ENCODE measurements around the gene LRBA.
"Not testable (repeated sequence)": the region's sequence is repeated elsewhere in the genome, so short reads cannot be mapped to it uniquely, and the experiment has no call there.

LRBA gene

DNA sequence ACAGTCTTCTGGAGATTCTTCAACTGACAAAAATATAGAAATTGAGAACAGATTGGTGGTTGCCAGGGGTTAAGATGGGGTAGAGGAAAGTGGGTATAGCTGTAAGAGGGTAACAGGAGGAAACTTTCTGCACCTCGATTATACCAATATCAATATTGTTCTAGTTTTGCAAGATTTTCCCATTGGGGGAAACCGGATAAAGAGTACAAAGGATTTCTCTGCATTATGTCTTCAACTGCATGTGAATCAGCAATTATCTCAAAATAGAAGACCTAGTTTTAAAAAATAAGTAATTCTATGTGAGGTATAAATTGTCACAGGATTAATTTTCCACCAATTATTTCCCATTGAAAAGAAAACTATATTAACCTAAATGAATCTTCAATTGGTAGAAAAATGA is 65.7 kb downstream of the LRBA start:
- no peak for DNase-seq (ENCODE audit: low read depth in 2 of 3, low spot score in 1 of 3)

- no peak for DNase-seq (ENCODE audit: low read depth in 2 of 3, low spot score in 1 of 3)
Observed at GRCh38 chr4:150948710-150949109, 66.4 kb downstream of the LRBA start.

DNA sequence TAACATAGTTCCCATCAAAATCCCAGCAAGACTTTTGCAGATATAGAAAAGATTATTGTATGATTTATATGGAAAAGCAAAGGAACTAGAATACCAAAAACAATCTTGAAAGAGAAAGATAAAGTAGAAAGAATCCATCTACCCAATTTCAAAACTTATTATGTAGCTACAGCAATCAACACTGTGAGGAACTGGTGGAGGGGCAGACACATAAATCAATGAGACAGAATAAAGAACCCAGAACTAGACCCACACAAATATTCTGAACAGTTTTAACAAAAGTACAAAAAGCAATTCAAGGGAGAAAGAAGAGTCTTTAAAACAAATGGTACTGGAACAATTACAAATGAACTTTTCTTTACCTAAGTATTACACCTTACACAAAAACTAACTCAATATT is 67.0 kb downstream of the LRBA start:
- no peak for DNase-seq (ENCODE audit: low read depth in 2 of 3, low spot score in 1 of 3)

GRCh38 chr4:150944660-150945059 is 70.4 kb downstream of the LRBA start:
- no peak for DNase-seq (ENCODE audit: low read depth in 2 of 3, low spot score in 1 of 3)

DNA sequence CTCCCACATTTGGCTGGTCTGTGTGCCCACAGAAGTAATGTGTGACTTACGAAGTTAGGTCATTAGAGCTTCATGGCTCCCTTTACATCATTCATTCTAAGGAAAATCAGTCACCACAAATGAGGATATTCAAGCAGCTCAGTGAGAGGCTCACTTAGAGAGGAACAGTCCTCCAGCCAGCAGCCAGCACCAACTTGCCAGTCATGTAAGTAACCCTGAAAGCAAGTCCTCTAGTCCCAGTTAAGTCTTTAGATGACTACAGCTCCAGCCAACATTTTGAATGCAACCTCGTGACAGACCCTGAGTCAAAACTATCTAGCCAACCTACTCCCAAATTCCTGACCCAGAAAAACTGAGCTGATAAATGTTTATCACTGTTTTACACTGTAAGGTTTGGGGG is 71.3 kb downstream of the LRBA start:
- DNase-seq (ENCODE audit: low read depth in 2 of 3, low spot score in 1 of 3) = peak in 1 of 3 donors; percentile 12

DNA sequence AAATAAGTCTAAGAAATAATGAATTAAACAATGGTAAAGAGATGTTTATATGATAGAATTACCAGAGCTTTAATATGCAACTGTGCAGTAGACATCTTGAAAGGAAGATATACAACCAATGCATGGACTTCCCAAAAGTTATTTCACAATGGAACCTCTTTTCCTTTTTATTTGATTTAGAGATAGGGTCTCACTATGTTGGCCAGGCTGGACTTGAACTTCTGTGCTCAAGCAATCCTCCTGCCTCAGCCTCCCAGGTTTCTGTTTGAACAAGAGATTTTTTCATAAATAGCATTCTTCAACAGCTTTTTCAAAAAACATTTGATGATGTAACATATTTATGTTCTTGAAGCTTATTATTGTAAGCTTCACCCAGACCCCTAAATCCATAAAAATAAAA is 72.0 kb downstream of the LRBA start:
- no peak for DNase-seq (ENCODE audit: low read depth in 2 of 3, low spot score in 1 of 3)

GRCh38 chr4:150942539-150942938 is 72.5 kb downstream of the LRBA start:
- DNase-seq (ENCODE audit: low read depth in 2 of 3, low spot score in 1 of 3) = no peak

DNA sequence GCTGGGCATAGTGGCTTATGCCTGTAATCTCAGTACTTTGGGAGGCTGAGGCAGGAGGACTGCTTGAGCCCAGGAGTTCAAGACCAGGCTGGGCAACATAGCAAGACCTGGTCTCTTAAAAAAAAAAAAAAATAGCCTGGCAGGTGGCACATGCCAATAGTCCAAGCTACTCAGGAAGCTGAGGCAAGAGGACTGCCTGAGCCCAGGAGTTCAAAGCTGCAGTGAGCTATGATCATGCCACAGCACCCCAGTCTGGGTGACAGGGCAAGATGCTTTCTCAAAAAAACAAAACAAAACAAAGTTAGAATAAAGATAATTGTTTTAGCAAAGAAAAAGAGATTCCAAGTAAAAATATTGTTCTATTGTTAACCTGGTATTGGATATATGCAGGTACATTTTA is 75.0 kb downstream of the LRBA start:
- no peak for DNase-seq (ENCODE audit: low read depth in 2 of 3, low spot score in 1 of 3)

- no peak for DNase-seq (ENCODE audit: low read depth in 2 of 3, low spot score in 1 of 3)
Observed at GRCh38 chr4:150939530-150939929, 75.6 kb downstream of the LRBA start.

- no peak for DNase-seq (ENCODE audit: low read depth in 2 of 3, low spot score in 1 of 3)
Observed at GRCh38 chr4:150938873-150939499, 76.1 kb downstream of the LRBA start.

DNA sequence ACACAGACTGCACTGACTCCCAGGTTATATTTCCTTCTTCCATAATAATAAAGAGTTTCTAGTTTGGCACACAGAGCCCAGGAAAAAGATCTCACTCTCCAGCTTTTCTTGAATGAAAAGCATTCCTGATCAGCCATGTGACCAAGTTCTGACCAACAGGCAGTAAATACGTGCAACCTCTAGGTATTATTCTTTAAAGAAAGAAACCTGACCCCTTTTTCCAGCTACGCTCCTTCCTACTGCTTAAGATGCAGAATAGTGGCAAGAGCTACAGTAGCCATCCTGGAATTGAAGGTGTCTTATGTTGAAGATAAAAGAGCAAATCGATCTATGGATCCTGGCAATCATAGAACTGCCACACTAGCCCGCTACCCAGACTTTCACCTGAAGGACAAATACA is 76.7 kb downstream of the LRBA start:
- DNase-seq (ENCODE audit: low read depth in 2 of 3, low spot score in 1 of 3) = no peak

DNA sequence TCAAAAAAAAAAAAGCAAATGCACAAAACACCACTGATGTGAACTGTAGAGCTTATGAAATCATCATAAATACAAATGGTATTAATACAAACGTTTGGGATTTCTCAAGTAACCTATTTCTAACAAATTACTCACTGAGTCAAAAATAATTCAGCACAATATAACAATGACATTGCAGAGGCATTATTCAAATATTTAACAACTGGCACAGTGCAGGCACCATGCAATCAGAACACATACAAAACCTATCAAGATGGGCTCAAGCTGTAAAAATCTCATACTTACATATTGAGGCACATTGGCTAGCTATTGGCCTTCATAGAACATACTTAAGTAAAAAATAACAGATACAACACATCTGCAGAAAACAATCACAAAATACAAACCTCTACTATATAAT is 81.1 kb downstream of the LRBA start:
- DNase-seq (ENCODE audit: low read depth in 2 of 3, low spot score in 1 of 3) = no peak

DNA sequence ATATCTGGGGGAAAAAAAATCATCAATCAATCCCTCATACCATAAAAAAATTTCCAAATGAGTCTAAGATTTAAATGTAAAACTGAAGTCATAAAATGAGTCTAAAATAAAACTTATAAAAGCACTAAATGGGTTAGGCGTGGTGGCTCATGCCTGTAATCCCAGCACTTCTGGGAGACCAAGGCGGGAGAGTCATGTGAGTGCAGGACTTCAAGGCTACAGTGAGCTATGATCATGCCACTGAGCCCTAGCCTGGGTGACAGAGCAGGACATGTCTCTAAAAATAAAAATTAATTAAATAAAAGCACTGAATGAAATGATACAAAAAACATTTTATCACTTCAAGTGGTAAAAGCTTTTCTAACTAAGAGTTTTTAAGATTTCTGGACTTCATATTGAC is 83.3 kb downstream of the LRBA start:
- DNase-seq (ENCODE audit: low read depth in 2 of 3, low spot score in 1 of 3) = no peak

GRCh38 chr4:150931005-150931404 is 84.1 kb downstream of the LRBA start:
- no peak for DNase-seq (ENCODE audit: low read depth in 2 of 3, low spot score in 1 of 3)

DNA sequence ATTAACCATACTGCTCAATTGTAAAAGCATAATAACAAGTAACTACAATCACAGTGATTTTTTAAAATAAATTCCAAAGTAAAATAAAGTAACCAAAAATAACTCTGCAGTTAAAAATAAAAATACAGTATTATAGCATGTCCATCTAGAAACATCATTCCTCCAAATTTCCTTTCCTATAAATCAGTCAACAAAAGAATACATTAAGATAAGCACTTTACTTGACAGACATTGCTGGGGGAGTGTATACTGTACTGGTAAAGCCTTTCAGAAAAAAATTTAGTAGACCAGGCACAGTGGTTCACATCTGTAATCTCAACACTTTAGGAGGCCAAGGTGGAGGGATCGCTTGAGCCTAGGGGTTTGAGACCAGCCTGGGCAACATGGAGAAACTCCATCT is 91.1 kb downstream of the LRBA start:
- no peak for DNase-seq (ENCODE audit: low read depth in 2 of 3, low spot score in 1 of 3)

DNA sequence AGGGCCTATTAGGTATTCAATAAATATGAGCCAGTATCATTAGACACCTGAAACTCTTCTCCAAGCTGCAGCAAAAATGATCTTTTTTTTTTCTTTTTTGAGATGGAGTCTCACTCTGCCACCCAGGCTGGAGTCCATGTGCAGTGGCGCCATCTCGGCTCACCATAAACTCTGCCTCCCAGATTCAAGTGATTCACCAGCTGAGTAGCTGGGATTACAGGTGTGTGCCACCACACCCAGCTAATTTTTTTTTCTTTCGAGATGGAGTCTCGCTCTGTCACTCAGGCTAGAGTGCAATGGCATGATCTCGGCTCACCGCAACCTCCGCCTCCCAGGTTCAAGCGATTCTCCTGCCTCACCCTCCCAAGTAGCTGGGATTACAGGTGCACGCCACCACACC is 93.6 kb downstream of the LRBA start:
- DNase-seq (ENCODE audit: low read depth in 2 of 3, low spot score in 1 of 3) = not testable (repeated sequence)

DNA sequence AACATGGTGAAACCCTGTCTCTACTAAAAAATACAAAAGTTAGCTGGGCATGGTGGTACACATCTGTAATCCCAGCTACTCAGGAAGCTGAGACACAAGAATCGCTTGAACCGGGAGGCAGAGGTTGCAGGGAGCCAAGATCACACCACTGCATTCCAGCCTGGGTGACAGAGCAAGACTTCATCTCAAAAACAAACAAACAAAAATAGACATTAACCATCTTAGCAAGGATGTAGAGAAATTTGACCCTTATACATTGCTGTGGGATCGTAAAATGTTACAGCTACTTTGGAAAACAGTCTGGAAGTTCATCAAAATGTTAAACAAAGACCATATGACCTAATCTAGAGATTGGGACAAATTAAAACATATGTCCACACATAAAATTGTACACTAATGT is 96.5 kb downstream of the LRBA start:
- not testable (repeated sequence) for DNase-seq (ENCODE audit: low read depth in 2 of 3, low spot score in 1 of 3)

- DNase-seq (ENCODE audit: low read depth in 2 of 3, low spot score in 1 of 3) = no peak
Observed at GRCh38 chr4:150911326-150911725, 103.8 kb downstream of the LRBA start.

GRCh38 chr4:150909116-150909515 is 106.0 kb downstream of the LRBA start:
- DNase-seq (ENCODE audit: low read depth in 2 of 3, low spot score in 1 of 3) = no peak

- no peak for DNase-seq (ENCODE audit: low read depth in 2 of 3, low spot score in 1 of 3)
Observed at GRCh38 chr4:150906987-150907633, 108.0 kb downstream of the LRBA start.

GRCh38 chr4:150904671-150905070 is 110.4 kb downstream of the LRBA start:
- no peak for DNase-seq (ENCODE audit: low read depth in 2 of 3, low spot score in 1 of 3)

- no peak for DNase-seq (ENCODE audit: low read depth in 2 of 3, low spot score in 1 of 3)
Observed at GRCh38 chr4:150903603-150904002, 111.5 kb downstream of the LRBA start.

- DNase-seq (ENCODE audit: low read depth in 2 of 3, low spot score in 1 of 3) = no peak
Observed at GRCh38 chr4:150896497-150896896, 118.6 kb downstream of the LRBA start.
